ENCODE measurements around the gene CFAP161.

DNA sequence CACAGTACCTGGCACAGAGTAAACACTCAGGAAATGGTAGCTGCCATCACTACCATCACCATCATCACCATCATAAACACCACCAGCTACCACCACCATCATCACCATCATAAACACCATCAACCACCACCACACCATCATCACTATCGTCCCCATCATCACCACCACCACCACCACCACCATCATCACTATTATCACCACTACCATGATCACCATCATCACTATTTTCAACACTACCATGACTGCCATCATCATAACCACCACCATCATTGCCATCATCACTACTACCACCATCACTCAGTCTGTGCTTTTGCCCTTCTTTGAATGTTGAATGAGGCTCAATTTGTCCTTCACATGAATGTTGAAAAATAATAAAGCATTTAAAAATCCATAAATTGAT lies 41.4 kb downstream of the CFAP161 start:
- TF ChIP-seq FOSL1 (CRISPR knock-in tag; IDR thresholded peaks at IDR 0.05; ENCODE audit: borderline replicate concordance) (no peak), EZH2 (conservative IDR thresholded peaks at IDR 0.05; ENCODE audit: low read depth, low read length) (no peak), ZNF510 (CRISPR knock-in tag; IDR thresholded peaks at IDR 0.05; ENCODE audit: low read depth) (no peak), TCF7L2 (IDR thresholded peaks at IDR 0.05; ENCODE audit: low read depth, low read length) (no peak), ZNF33A (CRISPR knock-in tag; IDR thresholded peaks at IDR 0.05; ENCODE audit: borderline replicate concordance) (no peak), ZBTB7A (CRISPR knock-in tag; IDR thresholded peaks at IDR 0.05) (no peak)
- TF ChIP-seq, protein P1, sequence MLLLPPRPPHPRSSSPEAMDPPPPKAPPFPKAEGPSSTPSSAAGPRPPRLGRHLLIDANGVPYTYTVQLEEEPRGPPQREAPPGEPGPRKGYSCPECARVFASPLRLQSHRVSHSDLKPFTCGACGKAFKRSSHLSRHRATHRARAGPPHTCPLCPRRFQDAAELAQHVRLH (CRISPR knock-in tag; IDR thresholded peaks at IDR 0.05; ENCODE audit: borderline replicate concordance, low read depth): no peak

Measured in HepG2 (cell line).